ENCODE data around the gene NFE2. TPM values are rescaled to one million over a fixed set of nuclear protein-coding genes. Genes with fewer than 3 reads are reported as not detected.

NFE2 gene
- total RNA-seq, 2 experiments from 2014 or later: not detected

- no peaks in the 10 kb centered on the region for H3K9me3 Mint-ChIP-seq (ENCODE audit: low read depth)
- peaks cover 39% of the 10 kb centered on the region for H3K36me3 Mint-ChIP-seq (ENCODE audit: low read depth)
- no peak overlapping the region for H3K4me3 Mint-ChIP-seq
- no peaks in the 10 kb centered on the region for H3K27me3 Mint-ChIP-seq
- H3K27ac Mint-ChIP-seq: no peak overlapping the region
- ChIA-PET POLR2A (no interaction called here), CTCF (interaction anchor here (0.6 to 1.0 kb wide), 3 partner anchors 17 to 1357 kb away, joined by 3 read pairs; no protein-coding TSS in a partner anchor)
- ATAC-seq (no peak), DNase-seq (no peak)
- intact Hi-C loops (cut with DNase I, micrococcal nuclease): no loop called here
- peaks cover 16% of the 10 kb centered on the region for H3K4me1 Mint-ChIP-seq
These were observed 54.7 kb downstream of the NFE2 start for GRCh38 chr12:54246011-54246641.

Small RNA genes lying within 50 kb of the gene (microRNA-seq; reads per million reads assigned to microRNA genes)
- 169 reads per million, percentile 70 among the genes with 10 or more reads in this experiment for gene MIR148B (ENCODE audit: borderline replicate concordance)

Other genes starting within 250 kb of the NFE2 start
- gene HOXC4, start 247.2 kb downstream of the NFE2 start, total RNA-seq: not detected
- gene SMUG1, start 112.0 kb downstream of the NFE2 start, total RNA-seq: 10 to 100 TPM; 19.5 to 28.5 TPM
- gene CBX5, start 20.9 kb downstream of the NFE2 start, total RNA-seq: 100 to 1,000 TPM; 140 to 146 TPM
- gene HNRNPA1, start 20.3 kb downstream of the NFE2 start, total RNA-seq: 1,000 to 10,000 TPM; 1,642 to 2,308 TPM
- gene COPZ1, start 24.1 kb upstream of the NFE2 start, total RNA-seq: 10 to 100 TPM; 95.2 to 98.7 TPM
- gene GPR84, start 63.5 kb upstream of the NFE2 start, total RNA-seq: 1 to 10 TPM in 1 of 2 experiments, under 1 TPM in 1; 0.98 to 1.7 TPM
- gene ZNF385A, start 83.7 kb upstream of the NFE2 start, total RNA-seq: under 1 TPM; 0.73 to 0.74 TPM
- gene ITGA5, start 118.3 kb upstream of the NFE2 start, total RNA-seq: 10 to 100 TPM; 38.6 to 58.0 TPM
- gene GTSF1, start 172.6 kb upstream of the NFE2 start, total RNA-seq: 1 to 10 TPM; 6.8 to 7.2 TPM
- 100 to 1,000 TPM; 131 to 174 TPM for gene NCKAP1L, start 196.7 kb upstream of the NFE2 start, total RNA-seq
- 10 to 100 TPM; 24.3 to 25.8 TPM for gene PDE1B, start 248.6 kb upstream of the NFE2 start, total RNA-seq